Inferior parietal cortex (tissue), 1 donor: ENCODE results near the gene TUBB2A.
"Not testable (repeated sequence)": the region's sequence is repeated elsewhere in the genome, so short reads cannot be mapped to it uniquely, and the experiment has no call there.

Experiments used
- DNase-seq: peaks from one replicate; pipeline ENCODE4 v3.0.0-alpha.2; 2016; ENCODE audit errors: extremely low spot score

The TUBB2A gene

DNA sequence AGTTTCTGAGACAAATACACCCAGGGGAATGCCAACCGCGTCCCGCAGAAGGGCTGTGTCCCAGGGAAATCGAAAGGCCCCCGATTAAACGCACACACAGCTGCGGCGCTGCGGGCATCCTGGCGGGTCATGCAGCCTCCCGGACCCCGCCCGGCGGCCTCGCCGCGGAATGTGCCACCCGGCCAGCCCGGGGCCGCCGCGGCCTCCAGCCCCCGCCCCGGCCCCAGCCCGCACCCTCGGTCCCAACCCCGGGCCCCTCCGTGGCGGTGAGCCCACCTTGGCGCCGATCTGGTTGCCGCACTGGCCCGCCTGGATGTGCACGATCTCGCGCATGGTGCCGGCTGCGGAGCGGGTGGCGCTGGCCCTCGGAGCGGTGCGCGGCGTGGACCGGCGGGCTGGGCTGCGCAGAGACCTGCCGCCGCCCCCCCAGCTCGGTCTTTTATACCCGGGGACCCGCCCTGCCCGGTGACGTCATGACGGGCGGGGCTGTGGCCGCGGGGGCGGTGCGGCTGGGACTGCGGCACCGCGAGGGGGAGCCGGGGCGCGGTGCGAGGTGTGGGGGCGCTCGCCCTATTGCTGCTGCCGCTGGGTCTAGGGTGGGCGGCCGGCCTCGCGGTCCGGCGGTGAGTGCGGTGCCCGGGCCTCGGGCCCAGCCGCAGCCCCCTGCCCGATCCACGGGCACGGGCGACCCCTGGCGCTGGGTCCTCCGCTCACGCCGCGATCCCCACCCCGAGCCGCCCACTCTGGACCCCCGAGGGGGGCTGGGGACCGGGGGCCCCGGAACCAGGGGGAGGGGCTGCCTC is at the start of gene TUBB2A:
Gene TUBB2A, minus strand, starts transcription at position 414 of the 803 bp plus-strand sequence. Its CDS starts 81 bp downstream, at position 333.
- DNase-seq = peak; percentile 83

GRCh38 chr6:3206339-3207015 is 49.1 kb upstream of the TUBB2A start:
- DNase-seq = no peak

- DNase-seq = no peak
These were observed 48.6 kb upstream of the TUBB2A start for GRCh38 chr6:3205913-3206312.

DNA sequence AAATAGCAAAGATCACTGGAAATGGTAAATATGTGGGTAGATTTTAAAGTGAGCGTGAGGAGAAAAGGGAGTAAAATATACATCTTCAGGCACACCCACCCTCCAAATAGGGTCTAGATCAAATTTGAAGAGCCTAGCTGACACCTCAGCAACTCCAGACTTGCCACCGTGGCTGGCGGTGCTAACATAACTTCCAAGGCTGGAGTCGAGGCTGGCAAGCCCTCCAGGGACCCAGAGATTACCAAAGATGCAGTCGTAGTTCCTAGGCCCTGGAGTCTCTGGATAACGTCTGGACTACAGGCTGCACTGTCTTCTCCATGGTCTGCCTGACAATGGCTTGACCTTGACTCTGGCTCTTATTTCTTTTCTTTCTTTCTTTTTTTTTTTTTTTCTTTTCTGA is 47.6 kb upstream of the TUBB2A start:
- DNase-seq = no peak

DNA sequence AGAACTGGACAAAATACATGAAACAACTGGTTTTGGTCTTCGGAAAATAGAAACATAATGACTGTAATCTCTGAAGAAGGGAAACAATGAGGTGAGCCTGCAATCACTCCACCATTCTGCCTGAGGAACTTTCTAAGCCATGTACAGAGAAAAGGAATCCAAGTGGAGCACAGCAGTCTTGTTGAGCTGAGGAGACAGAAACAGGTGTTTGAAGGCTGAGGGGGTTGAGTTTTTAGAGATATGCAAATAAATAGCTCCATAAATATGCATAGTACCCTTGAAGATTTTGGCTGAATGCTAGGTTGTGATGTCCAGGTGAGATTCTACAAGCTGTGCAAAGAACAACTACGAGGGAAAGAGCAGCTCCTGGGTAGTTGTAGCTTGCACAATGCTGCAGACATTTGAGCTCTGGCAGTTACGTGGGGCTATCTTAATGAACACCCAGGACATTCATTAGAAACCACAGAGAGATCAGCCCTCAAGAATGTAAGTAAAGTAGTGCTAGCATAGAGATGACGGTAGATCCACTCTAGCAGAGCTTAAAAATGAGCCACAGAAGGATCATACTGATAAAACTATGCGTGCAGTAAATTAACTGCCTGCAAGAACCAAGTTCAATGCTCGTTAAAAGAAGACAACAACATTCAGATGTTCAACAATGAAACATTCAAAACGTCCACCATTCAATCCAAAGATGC is 45.8 kb upstream of the TUBB2A start:
- DNase-seq = no peak

DNA sequence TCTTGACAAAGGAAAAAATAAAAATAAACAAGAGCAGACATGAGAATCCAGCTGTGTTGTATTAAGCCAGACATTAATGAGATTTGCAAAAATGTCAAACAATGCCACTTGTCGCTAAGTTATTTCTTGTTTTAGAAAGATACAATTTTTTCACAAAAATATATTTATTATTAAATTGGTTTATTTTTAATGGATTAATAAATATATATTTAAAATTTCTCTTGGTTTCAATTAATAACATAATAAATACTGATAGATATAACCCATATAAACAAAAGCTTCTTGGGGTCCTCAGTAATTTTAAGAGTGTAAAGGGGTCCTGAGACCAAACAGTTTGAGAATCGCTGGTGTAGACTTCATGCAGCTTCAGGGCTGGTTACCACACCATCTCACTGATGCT is 44.0 kb upstream of the TUBB2A start:
- no peak for DNase-seq

DNA sequence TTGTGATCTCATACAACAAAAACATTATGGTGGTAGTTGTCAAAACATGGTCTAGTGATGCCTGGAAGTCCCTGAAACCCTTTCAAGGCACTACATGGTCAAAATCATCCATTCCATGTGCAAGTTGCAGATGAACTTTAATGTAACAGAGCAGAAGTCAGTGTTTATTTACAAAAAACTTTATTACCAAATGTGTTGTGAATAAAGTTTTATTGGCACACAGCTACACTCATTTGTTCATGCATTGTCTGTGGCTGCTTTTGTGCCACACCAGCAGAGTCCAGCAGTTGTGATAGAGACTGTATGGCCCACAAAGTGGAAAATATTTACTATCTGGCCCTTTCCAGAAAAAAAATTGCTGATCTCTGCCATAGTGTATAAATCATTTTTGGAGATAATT is 43.3 kb upstream of the TUBB2A start:
- DNase-seq = no peak

GRCh38 chr6:3199382-3199781 is 42.0 kb upstream of the TUBB2A start:
- no peak for DNase-seq

DNA sequence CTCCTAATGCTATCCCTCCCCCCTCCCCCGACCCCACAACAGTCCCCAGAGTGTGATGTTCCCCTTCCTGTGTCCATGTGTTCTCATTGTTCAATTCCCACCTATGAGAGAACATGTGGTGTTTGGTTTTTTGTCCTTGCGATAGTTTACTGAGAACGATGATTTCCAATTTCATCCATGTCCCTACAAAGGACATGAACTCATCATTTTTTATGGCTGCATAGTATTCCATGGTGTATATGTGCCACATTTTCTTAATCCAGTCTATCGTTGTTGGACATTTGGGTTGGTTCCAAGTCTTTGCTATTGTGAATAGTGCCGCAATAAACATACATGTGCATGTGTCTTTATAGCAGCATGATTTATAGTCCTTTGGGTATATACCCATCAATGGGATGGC is 40.4 kb upstream of the TUBB2A start:
- DNase-seq = not testable (repeated sequence)

- no peak for DNase-seq
These were observed 39.4 kb upstream of the TUBB2A start for GRCh38 chr6:3196770-3197169.

GRCh38 chr6:3195695-3196497 is 38.6 kb upstream of the TUBB2A start:
- no peak for DNase-seq

- DNase-seq = no peak
These were observed 38.0 kb upstream of the TUBB2A start for GRCh38 chr6:3195420-3195694.

GRCh38 chr6:3194535-3195419 is 37.4 kb upstream of the TUBB2A start:
- peak; percentile 80 for DNase-seq

GRCh38 chr6:3193102-3193849 is 35.9 kb upstream of the TUBB2A start:
- no peak for DNase-seq

GRCh38 chr6:3190779-3191178 is 33.4 kb upstream of the TUBB2A start:
- no peak for DNase-seq

DNA sequence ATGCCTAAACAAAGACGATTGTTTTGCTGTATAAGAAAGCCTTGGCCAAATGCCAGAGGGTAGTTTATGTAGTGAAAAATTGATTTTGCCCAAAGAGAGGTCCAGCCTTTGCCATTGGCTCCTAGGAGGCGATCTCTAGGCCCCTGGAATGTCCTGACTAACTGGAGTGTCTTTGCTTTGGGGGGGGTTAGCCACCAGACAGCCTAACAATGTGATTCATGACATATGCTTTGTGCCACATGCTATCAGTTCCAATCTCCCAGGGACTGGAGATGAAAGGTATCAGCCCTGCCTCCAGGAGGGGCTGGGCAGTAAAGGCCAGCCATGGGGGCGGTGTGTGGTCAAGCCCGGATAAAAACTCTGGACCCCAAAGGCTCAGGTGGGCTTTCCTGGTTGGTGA is 32.7 kb upstream of the TUBB2A start:
- no peak for DNase-seq

GRCh38 chr6:3189192-3189591 is 31.8 kb upstream of the TUBB2A start:
- not testable (repeated sequence) for DNase-seq

DNA sequence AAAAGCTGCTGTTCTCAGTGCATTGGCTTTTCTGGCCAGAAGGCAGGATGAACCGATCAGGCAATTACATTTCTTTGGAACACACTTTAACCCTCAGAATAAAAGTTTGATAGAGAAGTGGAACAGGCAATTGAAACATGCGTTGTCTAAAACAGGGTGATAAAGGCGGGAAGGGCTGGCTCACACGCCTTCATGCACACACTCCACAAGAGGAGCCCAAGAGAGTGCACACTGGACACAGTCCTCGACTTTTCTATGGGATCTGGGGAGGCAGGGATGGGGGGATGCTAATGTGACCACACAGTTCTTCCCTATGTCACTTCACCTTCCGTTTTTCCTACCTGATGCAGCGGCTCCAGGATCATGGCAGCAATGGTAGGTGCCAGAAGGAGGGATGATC is 30.9 kb upstream of the TUBB2A start:
- DNase-seq = no peak

- DNase-seq = no peak
These were observed 29.6 kb upstream of the TUBB2A start for GRCh38 chr6:3186974-3187382.

DNA sequence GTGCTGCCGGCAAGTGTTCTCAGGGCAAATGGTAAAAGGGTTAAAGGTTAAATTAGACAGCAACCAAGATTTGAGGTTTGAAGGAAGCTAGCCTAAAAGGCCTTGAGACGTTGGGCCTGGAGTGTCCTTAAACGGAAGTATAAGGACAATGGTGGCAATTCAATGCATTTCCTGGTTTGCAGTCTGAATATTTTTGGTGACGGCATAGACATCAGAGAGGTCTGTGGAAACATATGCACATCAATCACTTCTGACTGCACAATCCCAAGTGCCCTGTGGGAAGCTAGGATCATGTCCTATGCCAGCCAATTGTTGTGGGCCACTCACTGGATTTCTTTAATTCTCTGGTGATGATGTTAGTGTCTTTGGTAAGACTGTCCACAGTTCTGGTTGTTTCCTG is 25.7 kb upstream of the TUBB2A start:
- DNase-seq = no peak
